HG03175 (cell line): ENCODE results near the gene SLC46A1.
"Not testable (repeated sequence)": the region's sequence is repeated elsewhere in the genome, so short reads cannot be mapped to it uniquely, and the experiment has no call there.

Source experiments
- ATAC-seq: cut with Tn5 transposase; IDR thresholded peaks from one replicate; pipeline ENCODE4 v1.9.1; 2021; ENCODE audit warnings: mild to moderate bottlenecking, moderate library complexity; ENCODE audit not compliant: unreplicated experiment

SLC46A1 gene

GRCh38 chr17:28405632-28406472 is at the start of gene SLC46A1:
TSS of gene SLC46A1 (minus strand) at chr17:28406212. CDS start at chr17:28406114, 98 bp downstream.
- ATAC-seq, result peak; percentile 65

- ATAC-seq, result no peak
These were observed 43.8 kb upstream of the SLC46A1 start for GRCh38 chr17:28449859-28450258.

GRCh38 chr17:28447396-28447760 is 41.4 kb upstream of the SLC46A1 start:
- ATAC-seq, result no peak

- ATAC-seq, result no peak
These were observed 40.8 kb upstream of the SLC46A1 start for GRCh38 chr17:28446716-28447395.

- no peak for ATAC-seq
These were observed 38.1 kb upstream of the SLC46A1 start for GRCh38 chr17:28443901-28444638.

- ATAC-seq, result not testable (repeated sequence)
These were observed 28.3 kb upstream of the SLC46A1 start for GRCh38 chr17:28434326-28434725.

GRCh38 chr17:28433721-28434120 is 27.7 kb upstream of the SLC46A1 start:
- ATAC-seq, result no peak

- not testable (repeated sequence) for ATAC-seq
These were observed 22.0 kb upstream of the SLC46A1 start for GRCh38 chr17:28427982-28428381.

GRCh38 chr17:28427371-28427770 is 21.4 kb upstream of the SLC46A1 start:
- no peak for ATAC-seq

GRCh38 chr17:28426081-28426519 is 20.1 kb upstream of the SLC46A1 start:
- no peak for ATAC-seq

GRCh38 chr17:28425206-28425605 is 19.2 kb upstream of the SLC46A1 start:
- no peak for ATAC-seq

- ATAC-seq, result no peak
These were observed 15.8 kb upstream of the SLC46A1 start for GRCh38 chr17:28421787-28422305.

- ATAC-seq, result peak; percentile 49
These were observed 10.8 kb upstream of the SLC46A1 start for GRCh38 chr17:28416703-28417311.

- no peak for ATAC-seq
These were observed 9.9 kb upstream of the SLC46A1 start for GRCh38 chr17:28415886-28416285.

- no peak for ATAC-seq
These were observed 7.8 kb upstream of the SLC46A1 start for GRCh38 chr17:28413804-28414203.

- no peak for ATAC-seq
These were observed 6.1 kb upstream of the SLC46A1 start for GRCh38 chr17:28412099-28412498.

GRCh38 chr17:28407974-28408306 is 1.9 kb upstream of the SLC46A1 start:
- ATAC-seq, result no peak

- ATAC-seq, result no peak
These were observed 1.3 kb upstream of the SLC46A1 start for GRCh38 chr17:28407130-28407973.

GRCh38 chr17:28406473-28406814 is 432 bp upstream of the SLC46A1 start:
- peak; percentile 10 for ATAC-seq
